Amniotic epithelial cell (primary cell): ENCODE data around the gene CTR9.
A peak's percentile ranks its signal among the peaks of the same experiment; 100 is the strongest.

Source experiments
- DNase-seq: peaks from one replicate; pipeline ENCODE4 v3.0.0-alpha.2; 2010; ENCODE audit warnings: low read depth

Gene CTR9

GRCh38 chr11:10742460-10743208 lies 8.4 kb upstream of the CTR9 start:
- peak; percentile 78 for DNase-seq

- no peak for DNase-seq
Measured at GRCh38 chr11:10743354-10744000, 7.6 kb upstream of the CTR9 start.

GRCh38 chr11:10744206-10744605 lies 6.8 kb upstream of the CTR9 start:
- no peak for DNase-seq

GRCh38 chr11:10746871-10747270 lies 4.2 kb upstream of the CTR9 start:
- no peak for DNase-seq

- DNase-seq = no peak
Measured at GRCh38 chr11:10747733-10748132, 3.3 kb upstream of the CTR9 start.

GRCh38 chr11:10749476-10749875 lies 1.6 kb upstream of the CTR9 start:
- DNase-seq = no peak

GRCh38 chr11:10751581-10751940 lies 515 bp downstream of the CTR9 start:
- no peak for DNase-seq

- DNase-seq = no peak
Measured at GRCh38 chr11:10752061-10752460, 1.0 kb downstream of the CTR9 start.

- DNase-seq = no peak
Measured at GRCh38 chr11:10752486-10752885, 1.4 kb downstream of the CTR9 start.

- no peak for DNase-seq
Measured at GRCh38 chr11:10758957-10759356, 7.9 kb downstream of the CTR9 start.

GRCh38 chr11:10761085-10761698 lies 10.1 kb downstream of the CTR9 start:
- no peak for DNase-seq

- DNase-seq = no peak
Measured at GRCh38 chr11:10762185-10762584, 11.1 kb downstream of the CTR9 start.

- DNase-seq = no peak
Measured at GRCh38 chr11:10762913-10763421, 11.9 kb downstream of the CTR9 start.

- no peak for DNase-seq
Measured at GRCh38 chr11:10763766-10764165, 12.7 kb downstream of the CTR9 start.

- DNase-seq = no peak
Measured at GRCh38 chr11:10764412-10764811, 13.4 kb downstream of the CTR9 start.

GRCh38 chr11:10770626-10771254 lies 19.7 kb downstream of the CTR9 start:
- DNase-seq = peak; percentile 45

- DNase-seq = no peak
Measured at GRCh38 chr11:10771457-10771856, 20.4 kb downstream of the CTR9 start.

- DNase-seq = peak; percentile 36
Measured at GRCh38 chr11:10774811-10775210, 23.8 kb downstream of the CTR9 start.

GRCh38 chr11:10777393-10777793 lies 26.3 kb downstream of the CTR9 start:
- no peak for DNase-seq

- DNase-seq = peak; percentile 23
Measured at GRCh38 chr11:10777806-10778205, 26.8 kb downstream of the CTR9 start.

- DNase-seq = peak; percentile 93
Measured at GRCh38 chr11:10778217-10778970, 27.3 kb downstream of the CTR9 start.

GRCh38 chr11:10779086-10779485 lies 28.0 kb downstream of the CTR9 start:
- no peak for DNase-seq
